ENCODE measurements around the gene ALPL. TPM values are rescaled to one million over a fixed set of nuclear protein-coding genes. Genes with fewer than 3 reads are reported as not detected.

Gene ALPL
- polyA plus RNA-seq, 3 donors: not detected

- H3K4me1 Mint-ChIP-seq: peaks cover 3% of the 10 kb centered on the region
- H3K27ac Mint-ChIP-seq: no peak overlapping the region
- H3K9ac ChIP-seq (ENCODE audit: insufficient read depth, low read length, poor library complexity, severe bottlenecking): no peak overlapping the region
Measured at GRCh38 chr1:21592086-21592865, 83.1 kb downstream of the ALPL start.

GRCh38 chr1:21593231-21593630, 84.0 kb downstream of the ALPL start:
- Histone ChIP-seq H3K27me3 (ENCODE audit: control insufficient read depth in 2 of 2, insufficient read depth in 2 of 2, low read length in 2 of 2) (peaks cover 0 to 2% of the 10 kb centered on the region in 2 donors), H3K9ac (ENCODE audit: insufficient read depth, low read length, poor library complexity, severe bottlenecking) (no peak overlapping the region), H4K20me1 (ENCODE audit: insufficient read depth, low read length) (no peaks in the 10 kb centered on the region), H3K79me2 (ENCODE audit: insufficient read depth, low read length) (no peaks in the 10 kb centered on the region), H2AFZ (ENCODE audit: insufficient read depth, low read depth, low read length, poor library complexity, severe bottlenecking) (no peak overlapping the region), H3K4me2 (replicated peaks; ENCODE audit: extremely low read depth, low read length, poor library complexity, severe bottlenecking) (no peak overlapping the region), H3K4me3 (replicated peaks in 1 of 3; ENCODE audit: low read depth in 2 of 3, low read length in 3 of 3) (no peak overlapping the region), H3K9me3 (replicated peaks in 1 of 2; ENCODE audit: control insufficient read depth in 1 of 2, insufficient read depth in 1 of 2, low read length in 2 of 2) (no peaks in the 10 kb centered on the region), H3K27ac (ENCODE audit: low read depth in 1 of 2, low read length in 2 of 2) (no peak overlapping the region), H3K36me3 (replicated peaks in 1 of 2; ENCODE audit: control insufficient read depth in 1 of 2, insufficient read depth in 2 of 2, low read length in 2 of 2) (no peaks in the 10 kb centered on the region), H3K4me1 (ENCODE audit: control insufficient read depth in 1 of 2, insufficient read depth in 2 of 2, low read length in 2 of 2) (no peaks in the 10 kb centered on the region)
- Mint-ChIP-seq H3K4me3 (no peak overlapping the region), H3K4me1 (peaks cover 3% of the 10 kb centered on the region), H3K27me3 (ENCODE audit: low read depth in 3 of 3) (peaks cover 7 to 26% (median 17%) of the 10 kb centered on the region in 3 donors), H3K36me3 (no peaks in the 10 kb centered on the region), H3K27ac (no peak overlapping the region), H3K9me3 (no peaks in the 10 kb centered on the region)
- DNase-seq: no peak
- intact Hi-C loops (cut with micrococcal nuclease): no loop called here
- 95% methylated on average over 8 of the region's 8 CpGs for WGBS (ENCODE audit: insufficient coverage)
- no peak for TF ChIP-seq CTCF (IDR thresholded peaks at IDR 0.05)

More at GRCh38 chr1:21592086-21592865, 83.1 kb downstream of the ALPL start:
- Histone ChIP-seq H3K4me2 (replicated peaks; ENCODE audit: extremely low read depth, low read length, poor library complexity, severe bottlenecking) (no peak overlapping the region), H3K9me3 (replicated peaks in 1 of 2; ENCODE audit: control insufficient read depth in 1 of 2, insufficient read depth in 1 of 2, low read length in 2 of 2) (no peaks in the 10 kb centered on the region), H3K27me3 (ENCODE audit: control insufficient read depth in 2 of 2, insufficient read depth in 2 of 2, low read length in 2 of 2) (peaks cover 0 to 2% of the 10 kb centered on the region in 2 donors), H4K20me1 (ENCODE audit: insufficient read depth, low read length) (no peaks in the 10 kb centered on the region), H3K27ac (ENCODE audit: low read depth in 1 of 2, low read length in 2 of 2) (no peak overlapping the region), H3K4me3 (replicated peaks in 1 of 3; ENCODE audit: low read depth in 2 of 3, low read length in 3 of 3) (no peak overlapping the region), H3K4me1 (ENCODE audit: control insufficient read depth in 1 of 2, insufficient read depth in 2 of 2, low read length in 2 of 2) (no peaks in the 10 kb centered on the region), H2AFZ (ENCODE audit: insufficient read depth, low read depth, low read length, poor library complexity, severe bottlenecking) (no peak overlapping the region), H3K79me2 (ENCODE audit: insufficient read depth, low read length) (no peaks in the 10 kb centered on the region), H3K36me3 (replicated peaks in 1 of 2; ENCODE audit: control insufficient read depth in 1 of 2, insufficient read depth in 2 of 2, low read length in 2 of 2) (no peaks in the 10 kb centered on the region)
- no peak for DNase-seq
- no peaks in the 10 kb centered on the region for H3K36me3 Mint-ChIP-seq
- intact Hi-C loops (cut with micrococcal nuclease): no loop called here
- peaks cover 8 to 32% (median 20%) of the 10 kb centered on the region in 3 donors for H3K27me3 Mint-ChIP-seq (ENCODE audit: low read depth in 3 of 3)
- no peak for TF ChIP-seq CTCF (IDR thresholded peaks at IDR 0.05)
- WGBS (ENCODE audit: insufficient coverage): 86% methylated on average over 7 of the region's 12 CpGs
- no peaks in the 10 kb centered on the region for H3K9me3 Mint-ChIP-seq
- H3K4me3 Mint-ChIP-seq: no peak overlapping the region
